ENCODE measurements around the gene CYTL1. TPM values are rescaled to one million over a fixed set of nuclear protein-coding genes. Genes with fewer than 3 reads are reported as not detected.

CYTL1 gene
- total and polyA plus RNA-seq, 9 of the 15 experiments (the other 6 are each of a cell fraction or from before 2014, with no cell fraction given) = not detected

- WGBS (ENCODE audit: insufficient coverage, low coverage, missing lambda C conversion rate) = 26% methylated on average over 3 of the region's 3 CpGs
- intact Hi-C loops (cut with micrococcal nuclease) = no loop called here
- POLR2A ChIA-PET = no interaction called here
- Histone ChIP-seq H3K9me1 (ENCODE audit: control insufficient read depth, insufficient read depth, low read length) (no peaks in the 10 kb centered on the region), H3K27ac (ENCODE audit: extremely low read depth, low read depth, low read length) (no peak overlapping the region), H3K9ac (ENCODE audit: insufficient read depth in 1 of 2, low read depth in 2 of 2, low read length in 2 of 2) (no peak overlapping the region), H3K79me2 (ENCODE audit: control insufficient read depth, insufficient read depth, low read length) (no peaks in the 10 kb centered on the region), H3K4me3 (no peak overlapping the region), H3K27me3 (ENCODE audit: control insufficient read depth in 2 of 2, insufficient read depth in 2 of 2, low read length in 2 of 2) (no peaks in the 10 kb centered on the region), H3K4me2 (ENCODE audit: insufficient read depth, low read length) (no peak overlapping the region), H3K4me1 (replicated peaks in 1 of 2; ENCODE audit: control insufficient read depth in 2 of 2, insufficient read depth in 2 of 2, low read length in 2 of 2) (peaks cover 10 to 24% of the 10 kb centered on the region in 2 experiments; a peak in 4 of 5 replicates), H3K9me3 (replicated peaks; ENCODE audit: control insufficient read depth, insufficient read depth, low read depth, low read length) (no peaks in the 10 kb centered on the region), H4K20me1 (replicated peaks; ENCODE audit: control insufficient read depth, insufficient read depth, low read length) (no peaks in the 10 kb centered on the region), H3K36me3 (ENCODE audit: control insufficient read depth, insufficient read depth, low read length) (no peaks in the 10 kb centered on the region), H2AFZ (ENCODE audit: low read depth, low read length) (0 out of 2 replicates have a peak overlapping the region, but pooled peaks have one; percentile 28)
- in situ Hi-C loops (cut with MboI) = no loop called here
- no TSS peak for BruUV-seq (replicated peaks)
- ATAC-seq (peak; percentile 42), DNase-seq (ENCODE audit: extremely low read depth in 1 of 4, low spot score in 3 of 4) (peak in 1 of 4 experiments; percentile 20), FAIRE-seq (no peak)
- CTCF ChIA-PET (ENCODE audit: low intra/inter-chr PET ratio) = no interaction called here
- TF ChIP-seq REST (IDR thresholded peaks at IDR 0.05; ENCODE audit: borderline replicate concordance) (peak; percentile 9; the same call in 1 of the 2 replicates), REST (CRISPR knock-in tag; IDR thresholded peaks at IDR 0.05; ENCODE audit: low read depth) (no peak), ZNF24 (IDR thresholded peaks at IDR 0.05) (0 out of 2 replicates have a peak, but pooled peaks have one; percentile 11), ETV1 (tag; conservative IDR thresholded peaks at IDR 0.05; ENCODE audit: low read depth) (no peak), ZNF407 (IDR thresholded peaks at IDR 0.05; ENCODE audit: low read depth) (no peak)
Measured at GRCh38 chr4:5045097-5045496, 25.8 kb upstream of the CYTL1 start.
